Placental pericyte (primary cell): Measurements from ENCODE around the gene ZKSCAN2. TPM values are rescaled to one million over a fixed set of nuclear protein-coding genes. Genes with fewer than 3 reads are reported as not detected.

ENCODE experiments used
- total RNA-seq: library from RNA; depleted of rRNA; stranded (reverse); fragments of >200 nt; gene quantifications from 2 replicates; pipeline ENCODE4 v1.2.3, GENCODE V29; 2012

Gene ZKSCAN2
- 6.3 and 7.4 TPM in 2 replicates for total RNA-seq

DNA sequence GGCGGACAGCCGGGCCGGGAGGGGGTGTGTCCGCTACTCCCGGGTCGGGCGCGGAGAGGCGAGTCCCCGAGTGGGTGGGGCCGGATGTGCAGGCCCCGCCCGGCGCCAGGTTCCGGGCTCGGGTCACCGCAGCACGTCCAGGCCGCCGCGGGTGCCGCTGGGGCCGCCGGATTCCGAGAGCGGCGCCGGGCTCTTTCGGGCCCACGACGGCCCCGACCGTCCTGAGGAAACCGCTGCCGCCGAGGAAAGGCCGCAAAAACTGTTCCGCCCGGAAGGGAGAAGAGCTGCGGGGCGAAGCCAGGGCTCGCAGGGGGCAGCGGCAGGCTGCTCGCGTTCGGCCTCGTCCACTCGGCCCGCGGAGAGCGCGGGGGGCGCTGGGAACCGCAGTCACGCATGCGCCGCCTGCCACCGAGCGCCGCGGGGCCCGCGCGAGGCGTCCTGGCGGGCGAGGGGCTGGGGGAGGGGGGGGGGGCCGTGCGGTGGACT, at the start of gene ZKSCAN2:
Gene ZKSCAN2 (minus strand): TSS at position 376 of the 486 bp plus-strand sequence. CDS start 718 bp downstream, outside the sequence.

Other genes starting within 250 kb of the ZKSCAN2 start
- gene ARHGAP17, start 242.5 kb downstream of the ZKSCAN2 start, total RNA-seq, result 43.7 and 49.9 TPM in 2 replicates
- 30.5 and 35.5 TPM in 2 replicates for gene LCMT1, start 146.1 kb downstream of the ZKSCAN2 start, total RNA-seq
- not detected in 2 replicates for gene AQP8, start 40.9 kb downstream of the ZKSCAN2 start, total RNA-seq